Cerebellar nuclear complex (tissue), 1 donor: ENCODE results near the gene RAI1.
A peak's percentile ranks its signal among the peaks of the same experiment; 100 is the strongest.

Experiments used
- DNase-seq, 2 experiments: peaks; one replicate each; lab custom pipeline; 2025; lab: John Stamatoyannopoulos, UW

Gene RAI1

GRCh38 chr17:17831208-17832031 is 150.2 kb downstream of the RAI1 start:
- DNase-seq: no peak

- DNase-seq: no peak
Observed at GRCh38 chr17:17832032-17832363, 150.7 kb downstream of the RAI1 start.

GRCh38 chr17:17833658-17834357 is 152.6 kb downstream of the RAI1 start:
- DNase-seq: no peak

GRCh38 chr17:17834974-17835373 is 153.7 kb downstream of the RAI1 start:
- no peak for DNase-seq

DNA sequence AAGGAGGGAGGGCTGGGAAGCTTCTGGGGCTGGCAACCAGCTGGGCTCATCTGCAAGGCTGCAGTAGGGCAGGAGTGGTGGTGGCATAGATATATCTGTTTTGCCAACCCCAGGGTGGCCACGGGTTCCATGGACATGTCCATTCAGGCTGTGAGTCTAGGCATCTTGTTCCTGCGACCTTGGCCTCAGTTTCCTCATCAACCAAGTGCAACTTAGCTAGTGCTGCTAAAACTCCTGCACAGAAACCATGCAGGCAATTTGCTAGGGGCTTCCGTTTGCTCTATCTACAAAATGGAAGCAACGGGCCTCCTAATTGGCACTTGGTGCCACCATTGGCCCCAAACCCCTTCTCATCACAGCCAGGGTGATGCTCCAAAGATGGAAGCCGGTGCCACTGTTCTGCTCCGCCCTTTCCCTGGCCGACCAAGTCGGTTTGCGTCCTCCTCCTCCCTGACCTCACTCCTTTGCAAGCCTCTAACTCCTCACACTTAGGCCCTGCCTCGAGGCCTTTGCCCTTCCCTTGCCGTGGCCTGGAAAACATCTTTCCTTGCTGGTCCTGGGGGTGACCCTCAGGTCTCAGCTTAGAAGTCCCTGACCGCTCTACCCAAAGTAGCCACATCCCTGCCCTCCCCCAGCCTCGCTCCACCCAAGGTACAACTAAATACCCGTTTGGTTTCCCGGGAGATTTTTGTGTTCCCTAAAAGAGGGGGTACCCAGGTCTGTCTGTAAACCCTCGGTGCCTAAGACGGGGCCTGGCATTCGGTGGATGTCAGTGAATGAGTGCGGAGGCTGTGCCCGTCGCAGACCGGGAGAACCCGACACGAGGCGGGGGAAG is 154.4 kb downstream of the RAI1 start:
- no peak for DNase-seq

GRCh38 chr17:17836250-17836817 is 155.1 kb downstream of the RAI1 start:
- peak; percentile 48 to 82 for DNase-seq

GRCh38 chr17:17836818-17837379 is 155.6 kb downstream of the RAI1 start, which contains the start of gene SREBF1:
TSS of gene SREBF1 (minus strand) at chr17:17836986. CDS start at chr17:17836817, 169 bp downstream.
- no peak for DNase-seq

DNA sequence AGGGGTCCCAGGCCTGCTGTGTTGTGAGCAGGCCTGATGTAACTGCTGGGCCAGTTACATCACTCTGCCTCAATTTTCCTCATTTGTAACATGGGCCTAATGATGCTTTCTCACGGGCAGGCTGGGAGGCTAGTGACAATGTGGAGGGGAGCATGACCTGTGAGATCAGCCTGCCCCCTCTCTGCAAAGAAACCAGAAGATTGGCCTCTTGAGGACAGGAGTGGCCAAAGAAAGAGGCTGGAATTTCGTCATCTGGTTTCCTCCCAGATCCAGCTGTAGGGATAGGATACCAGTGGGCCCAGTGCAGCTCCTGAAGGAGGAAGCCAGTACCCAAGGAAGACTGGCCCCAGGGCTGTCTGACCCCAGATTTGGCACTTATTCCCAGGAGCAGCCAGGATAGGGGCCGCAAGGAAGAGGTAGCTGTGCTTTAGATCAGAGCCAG is 156.1 kb downstream of the RAI1 start:
- no peak for DNase-seq

- DNase-seq: no peak
Observed at GRCh38 chr17:17837966-17838962, 157.0 kb downstream of the RAI1 start.

- peak; percentile 39 to 53 for DNase-seq
Observed at GRCh38 chr17:17839791-17840707, 158.8 kb downstream of the RAI1 start.

GRCh38 chr17:17840751-17841591 is 159.7 kb downstream of the RAI1 start:
- DNase-seq: no peak

DNA sequence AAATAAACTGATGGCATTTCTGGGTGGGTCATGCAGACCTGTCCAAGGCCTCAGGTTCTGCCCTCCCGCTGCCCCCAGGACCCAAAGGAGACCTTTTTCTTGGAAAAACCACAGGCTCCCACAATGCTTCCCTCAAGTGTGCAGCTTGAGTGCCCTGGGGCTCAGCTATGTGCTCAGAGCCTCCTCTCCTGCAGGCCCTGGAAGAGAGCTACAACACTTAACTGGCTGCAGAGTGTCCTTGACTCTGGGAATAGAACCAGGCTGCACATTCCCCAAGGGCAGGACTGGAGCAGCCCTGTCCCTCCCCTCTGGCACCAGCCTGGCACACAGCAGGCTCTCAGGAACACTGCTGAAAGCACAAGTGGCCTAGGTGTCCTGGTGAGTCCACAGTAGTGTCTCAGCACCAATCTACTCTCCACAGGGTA is 160.4 kb downstream of the RAI1 start:
- no peak for DNase-seq

- no peak for DNase-seq
Observed at GRCh38 chr17:17842111-17842876, 161.0 kb downstream of the RAI1 start.

GRCh38 chr17:17843096-17843495 is 161.8 kb downstream of the RAI1 start:
- no peak for DNase-seq

DNA sequence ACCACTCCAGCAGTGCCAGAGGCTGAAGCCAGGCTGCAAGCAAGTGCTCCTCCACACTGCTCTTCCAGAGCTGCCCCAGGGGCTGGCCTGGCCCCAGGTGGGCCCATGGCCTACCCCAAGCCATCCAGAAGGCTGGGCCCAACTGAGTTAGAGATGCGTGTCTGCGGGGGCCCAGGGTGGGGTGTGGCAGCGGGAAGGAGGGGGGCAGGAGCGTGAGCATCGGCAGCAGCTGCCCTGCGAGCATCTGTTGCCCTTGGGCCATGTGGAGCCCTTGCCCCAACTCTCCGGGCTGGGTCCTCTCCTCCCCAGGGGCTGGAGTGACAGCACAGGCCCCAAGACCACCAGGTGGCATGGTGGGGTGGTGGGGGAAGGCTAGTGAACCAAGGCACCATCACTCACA is 162.8 kb downstream of the RAI1 start:
- DNase-seq: no peak

GRCh38 chr17:17844500-17844899 is 163.2 kb downstream of the RAI1 start:
- DNase-seq: peak in 1 of 2 experiments; percentile 52

DNA sequence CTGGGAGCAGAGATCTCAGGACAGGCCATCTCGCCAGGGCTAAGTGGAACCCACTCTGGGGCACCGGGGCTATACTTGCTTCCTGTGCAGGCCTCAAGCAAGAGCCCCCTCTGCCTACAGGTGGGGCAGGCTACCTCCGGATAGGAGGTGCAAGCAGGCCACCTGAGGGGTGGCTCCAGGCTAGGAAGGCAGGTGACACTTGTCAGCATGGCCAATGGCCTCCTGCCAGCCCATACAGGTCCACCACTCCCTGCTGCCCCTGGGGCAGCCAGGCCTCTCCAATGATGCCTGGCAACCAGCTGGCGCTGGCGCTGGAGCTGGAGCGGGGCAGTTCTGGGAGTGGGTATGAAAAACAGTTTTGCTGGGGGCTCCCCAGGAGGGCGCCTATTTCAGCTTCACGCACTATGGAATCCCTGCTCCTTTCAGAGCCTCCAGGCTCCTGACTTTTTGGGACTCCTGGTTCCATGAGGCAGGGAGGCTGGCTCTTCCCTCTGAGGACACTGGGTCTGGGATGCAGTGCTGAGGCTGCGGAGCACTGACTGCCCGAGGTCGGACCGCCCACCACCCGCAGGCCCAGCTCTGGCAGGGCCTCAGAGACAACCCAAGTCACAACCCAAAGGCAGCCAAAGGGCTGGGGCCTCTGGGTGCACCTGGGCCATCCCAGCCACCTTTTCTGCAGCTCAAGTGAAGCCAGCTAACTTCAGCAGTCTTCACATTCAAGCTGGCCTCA is 164.0 kb downstream of the RAI1 start:
- DNase-seq: no peak
